22Rv1 (cell line): ENCODE results near the gene RELB.

Experiments used
- CTCF ChIP-seq: fragments of 450-650 bp; IDR thresholded peaks from 2 replicates; pipeline ENCODE4 v1.5.1; 2017; ENCODE audit warnings: mild to moderate bottlenecking
- ZFX ChIP-seq: fragments of 450-650 bp; IDR thresholded peaks from 2 replicates; pipeline ENCODE4 v1.6.1; 2017; ENCODE audit warnings: antibody characterized with exemption, borderline replicate concordance

- TF ChIP-seq CTCF (no peak), ZFX (no peak)
These were observed 69.7 kb downstream of the RELB start for GRCh38 chr19:45070861-45071544.
